Measurements from ENCODE around the gene DIP2B. TPM values are rescaled to one million over a fixed set of nuclear protein-coding genes. Genes with fewer than 3 reads are reported as not detected.
"Not testable (repeated sequence)": the region's sequence is repeated elsewhere in the genome, so short reads cannot be mapped to it uniquely, and the experiment has no call there.

The DIP2B gene
- polyA plus RNA-seq, 10 donors, result 14.4 to 26.2 (median 18.3) TPM

GRCh38 chr12:50550530-50551223, 45.9 kb downstream of the DIP2B start:
- peak in 1 of 3 donors; percentile 23 for DNase-seq

DNA sequence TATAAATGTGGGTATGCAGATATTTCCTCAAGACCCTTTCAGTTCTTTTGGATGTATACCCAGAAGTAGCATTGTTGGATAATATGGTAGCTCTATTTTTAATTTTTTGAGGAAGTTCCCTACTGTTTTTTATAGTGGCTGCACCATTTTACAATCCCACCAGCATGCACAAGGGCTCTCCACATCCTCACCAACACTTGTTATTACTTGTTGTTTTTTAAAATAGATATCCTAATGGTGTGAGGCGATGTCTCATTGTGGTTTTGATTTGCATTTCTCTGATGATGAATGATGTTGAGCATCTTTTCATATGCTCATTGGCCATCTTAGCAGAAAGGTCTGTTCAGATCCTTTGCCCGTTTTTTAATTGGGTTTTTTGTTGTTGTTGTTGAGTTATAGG, 47.1 kb downstream of the DIP2B start:
- no peak for DNase-seq

DNA sequence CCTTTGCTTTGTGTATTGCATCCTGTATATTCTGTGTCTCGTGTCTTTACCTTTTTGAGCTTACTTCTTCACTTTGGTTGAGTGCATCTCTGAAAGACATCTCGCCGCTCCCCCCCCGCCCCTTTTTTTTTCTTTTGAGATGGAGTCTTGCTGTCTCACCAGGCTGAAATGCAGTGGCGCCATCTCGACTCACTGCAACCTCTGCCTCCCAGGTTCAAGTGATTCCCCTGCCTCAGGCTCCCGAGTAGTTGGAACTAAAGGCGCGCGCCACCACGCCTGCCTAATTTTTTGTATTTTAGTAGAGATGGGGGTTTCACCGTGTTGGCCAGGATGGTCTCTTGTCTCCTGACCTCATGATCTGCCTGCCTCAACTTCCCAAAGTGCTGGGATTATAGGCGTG, 49.9 kb downstream of the DIP2B start:
- DNase-seq, result no peak

DNA sequence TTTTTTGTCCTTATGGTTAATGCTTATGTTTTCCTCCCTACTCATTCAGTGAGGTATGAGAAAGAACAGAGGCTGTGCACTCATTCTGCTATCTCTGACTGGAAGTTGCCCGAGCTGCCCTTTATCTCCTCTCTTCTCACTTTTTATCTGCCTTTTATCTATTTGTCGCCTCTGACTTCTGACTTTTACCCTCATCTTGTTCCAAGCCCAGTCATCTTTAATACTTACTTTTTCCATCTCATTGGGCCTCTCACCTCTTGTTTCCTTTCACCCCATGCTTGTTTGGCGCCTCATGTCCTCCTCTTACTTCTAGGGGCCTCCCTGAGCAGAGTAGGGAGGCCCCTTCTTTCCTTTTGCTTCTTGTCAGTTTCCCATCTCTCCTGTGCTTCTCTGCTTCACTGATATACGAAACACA, 50.7 kb downstream of the DIP2B start:
- DNase-seq, result no peak

DNA sequence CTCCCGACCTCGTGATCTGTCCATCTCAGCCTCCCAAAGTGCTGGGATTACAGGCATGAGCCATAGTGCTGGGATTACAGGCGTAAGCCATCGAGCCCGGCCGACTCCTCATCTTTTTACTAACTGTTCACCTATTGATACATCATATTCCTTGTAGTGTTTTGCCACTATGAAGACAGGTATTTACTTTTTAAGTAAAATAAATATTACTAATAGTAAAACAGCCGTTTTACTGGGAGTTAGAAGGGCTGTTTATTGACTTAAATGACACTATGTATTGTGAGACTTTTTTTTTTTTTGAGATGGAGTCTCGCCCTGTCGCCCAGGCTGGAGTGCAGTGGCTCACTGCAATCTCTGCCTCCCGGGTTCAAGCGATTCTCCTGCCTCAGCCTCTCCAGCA, 51.5 kb downstream of the DIP2B start:
- no peak for DNase-seq

- DNase-seq, result not testable (repeated sequence)
Observed at GRCh38 chr12:50556796-50557195, 52.0 kb downstream of the DIP2B start.

DNA sequence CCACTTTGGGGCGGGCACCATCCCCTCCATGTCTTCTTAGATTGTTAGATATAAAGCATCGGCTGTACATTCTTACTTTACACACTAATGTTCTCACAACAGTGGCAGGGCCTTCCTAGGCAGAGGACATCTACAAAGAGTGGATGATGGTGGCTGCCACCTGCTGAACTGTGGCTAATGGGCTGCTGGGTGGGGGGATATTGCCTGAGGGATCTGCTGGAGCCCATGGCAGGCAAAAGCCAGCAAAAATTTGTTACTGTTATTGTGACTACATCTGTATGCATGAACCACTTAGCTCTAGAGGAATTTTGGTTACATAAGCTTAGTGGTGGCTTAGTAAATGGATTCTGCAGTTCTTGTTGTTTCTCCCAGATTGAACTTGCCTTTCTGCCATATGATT, 52.6 kb downstream of the DIP2B start:
- no peak for DNase-seq

DNA sequence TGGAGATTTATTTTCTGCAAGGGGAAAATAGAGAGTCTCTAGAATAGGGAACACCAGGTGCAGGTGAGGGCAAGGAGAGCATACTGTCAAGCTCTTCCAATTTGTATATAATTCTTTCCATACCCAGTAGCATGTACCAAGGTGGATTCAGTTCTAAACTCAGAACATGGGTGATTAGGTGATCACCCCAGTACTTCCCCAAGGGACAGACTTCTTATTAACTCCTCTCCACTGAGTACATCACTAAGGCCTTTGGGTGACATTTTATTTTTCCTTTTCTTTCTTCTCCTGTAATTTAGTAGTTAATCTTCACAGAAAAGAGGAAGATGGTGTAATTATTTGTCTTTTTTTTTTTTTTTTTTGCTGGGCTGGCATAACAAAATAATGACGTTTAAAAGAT, 54.2 kb downstream of the DIP2B start:
- no peak for DNase-seq

DNA sequence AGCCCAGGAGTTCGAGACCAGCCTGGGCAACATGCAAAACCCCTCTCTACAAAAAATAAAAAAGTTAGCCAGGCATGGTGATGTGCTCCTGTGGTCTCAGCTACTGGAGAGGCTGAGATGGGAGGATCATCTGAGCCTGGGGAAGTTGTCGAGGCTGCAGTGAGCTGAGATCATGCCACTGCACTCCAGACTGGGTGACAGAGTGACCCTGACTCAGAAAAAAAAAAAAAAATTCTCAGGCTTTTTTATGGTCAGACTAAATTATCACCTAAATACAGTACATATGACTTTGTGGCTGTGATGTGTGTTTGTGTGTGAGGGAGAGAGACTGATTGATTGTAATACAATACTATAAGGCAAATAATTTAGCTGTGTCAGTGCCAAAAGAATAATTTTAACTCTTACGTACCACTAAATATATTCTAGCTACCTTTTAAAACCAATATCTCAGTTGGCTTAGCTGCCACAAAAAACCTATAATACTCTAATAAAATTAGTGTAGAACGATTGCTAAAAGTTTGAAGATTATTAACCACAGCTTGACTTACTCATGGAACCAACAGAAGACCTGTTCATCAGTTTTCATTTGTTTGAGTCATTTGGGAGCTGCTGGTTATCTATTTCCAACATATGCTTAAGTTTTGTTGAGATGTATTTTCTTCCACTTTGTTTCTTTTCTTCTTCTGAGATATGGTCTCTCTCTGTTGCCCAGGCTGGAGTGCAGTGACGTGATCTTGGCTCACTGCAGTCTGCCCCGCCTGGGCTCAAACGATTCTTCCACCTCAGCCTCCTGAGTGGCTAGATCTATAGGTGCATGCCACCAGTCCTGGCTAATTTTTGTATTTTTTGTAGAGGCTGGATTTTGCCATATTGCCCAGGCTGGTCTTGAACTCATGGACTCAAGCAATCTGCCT, 58.0 kb downstream of the DIP2B start:
- DNase-seq, result no peak

DNA sequence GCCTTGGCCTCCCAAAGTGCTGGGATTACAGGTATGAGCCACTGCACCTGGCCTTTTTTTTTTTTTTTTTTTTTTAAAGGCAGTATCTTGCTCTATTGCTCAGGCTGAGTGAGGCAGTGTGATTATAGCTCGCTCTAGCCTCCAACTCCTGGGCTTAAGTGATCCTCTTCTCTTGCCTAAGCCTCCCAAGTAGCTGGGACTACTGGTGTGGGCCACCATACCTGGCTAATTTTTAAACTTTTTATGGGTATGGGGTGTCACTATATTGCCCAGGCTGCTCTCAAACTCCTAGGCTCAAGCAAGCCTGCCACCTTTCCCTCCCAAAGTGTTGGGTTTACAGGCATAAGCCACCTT, 58.6 kb downstream of the DIP2B start:
- no peak for DNase-seq

DNA sequence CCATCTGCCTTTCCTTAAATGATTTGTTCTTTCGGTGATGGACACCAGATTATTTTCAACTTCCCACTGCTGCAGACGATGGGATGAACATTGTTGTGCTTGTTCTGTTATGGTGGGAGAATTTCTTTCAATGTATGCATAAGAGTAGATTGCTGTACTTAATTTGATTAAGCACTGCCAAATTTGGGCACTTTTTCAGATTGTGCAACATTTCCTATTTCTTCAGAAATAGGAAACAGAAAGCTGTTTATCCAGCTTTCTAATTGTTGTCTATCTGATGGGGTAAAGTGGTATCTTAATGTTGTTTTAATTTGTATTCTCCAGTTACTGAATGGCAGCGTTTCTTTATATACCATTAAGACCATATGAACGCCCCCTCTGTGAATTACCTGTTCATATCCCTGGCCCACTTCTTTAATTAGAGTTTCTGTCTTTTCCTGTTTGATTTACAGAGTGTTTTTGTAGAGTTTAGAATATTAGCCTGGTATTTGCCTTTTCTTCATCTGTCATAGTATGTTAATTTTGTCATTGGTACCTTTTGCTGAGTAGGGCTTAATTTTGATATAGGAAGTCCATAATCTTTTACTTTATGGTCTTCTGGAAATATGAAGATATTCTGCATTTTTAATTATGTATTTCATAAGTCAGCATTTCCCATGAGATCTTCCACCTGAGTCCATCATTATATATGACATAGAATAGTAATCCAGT, 59.6 kb downstream of the DIP2B start:
- DNase-seq, result no peak

DNA sequence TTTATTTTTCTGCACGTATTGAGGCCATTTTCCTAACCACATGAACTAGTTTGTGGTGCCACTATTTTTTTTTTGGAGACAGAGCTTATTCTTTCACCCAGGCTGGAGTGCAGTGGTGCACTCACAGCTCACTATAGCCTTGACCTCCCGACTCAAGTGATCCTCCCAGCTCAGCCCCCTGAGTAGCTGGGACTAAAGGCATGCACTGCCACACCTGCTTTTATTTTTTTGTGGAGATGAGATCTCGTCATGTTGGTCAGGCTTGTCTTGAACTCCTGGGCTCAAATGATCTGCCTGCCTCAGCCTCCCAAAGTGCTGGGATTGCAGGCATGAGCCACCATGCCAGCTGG, 60.1 kb downstream of the DIP2B start:
- no peak for DNase-seq

GRCh38 chr12:50566066-50566465, 61.3 kb downstream of the DIP2B start:
- DNase-seq, result no peak

DNA sequence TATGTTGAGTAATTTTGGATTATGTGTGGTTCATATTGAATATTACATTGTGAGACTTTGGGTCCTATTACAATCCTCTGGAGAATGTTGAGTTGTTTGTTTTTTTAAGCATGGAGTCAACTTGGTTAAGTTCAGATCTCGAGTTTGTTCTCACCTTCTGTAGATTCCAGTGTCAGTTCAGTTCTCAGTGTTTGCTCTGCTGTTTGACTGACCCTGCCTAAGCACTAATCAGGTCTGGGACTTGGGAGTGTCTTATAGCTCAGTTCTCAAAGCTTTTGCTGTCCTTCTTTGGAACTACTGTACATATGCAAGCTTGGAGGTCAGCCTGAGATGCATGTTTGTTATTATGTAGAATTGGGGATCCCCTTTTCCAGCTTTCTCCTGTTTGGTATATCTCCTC, 63.1 kb downstream of the DIP2B start:
- peak in 1 of 3 donors; percentile 55 for DNase-seq

DNA sequence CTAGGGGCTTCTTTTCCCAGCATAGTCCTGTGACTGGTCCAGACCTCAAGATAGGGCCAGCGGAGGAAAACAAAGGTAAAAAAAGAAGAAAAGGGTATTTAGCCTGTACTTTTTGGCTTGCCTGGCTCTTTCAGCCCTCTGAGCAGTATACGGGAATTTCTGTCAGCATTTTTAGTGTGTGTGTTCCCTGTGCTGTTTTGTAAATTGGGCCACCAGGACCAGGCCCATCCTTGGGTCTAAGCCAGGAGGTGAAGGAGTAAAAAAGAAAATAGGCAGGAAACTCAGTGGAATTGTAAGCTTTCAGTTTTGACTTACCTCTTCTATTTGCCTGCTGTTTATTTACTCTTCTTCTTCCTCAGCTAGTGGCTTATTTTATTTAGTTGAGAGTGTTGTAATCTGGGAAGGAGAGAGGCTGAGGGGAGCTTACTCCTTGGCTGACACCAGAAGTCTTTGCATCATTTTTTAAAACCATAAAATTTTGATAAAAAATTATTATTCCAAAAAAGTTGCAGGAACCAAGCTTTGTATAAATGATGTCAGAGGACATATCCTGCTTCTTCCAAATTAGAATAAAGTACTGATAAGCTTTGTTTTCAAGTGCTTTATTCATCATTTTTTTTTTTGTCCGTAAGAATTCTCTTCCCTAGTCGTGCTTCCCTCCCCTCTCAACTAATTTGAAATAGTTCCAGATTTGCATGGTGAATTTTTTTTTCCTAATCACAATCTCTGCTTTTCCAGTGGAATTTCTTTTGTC, 63.7 kb downstream of the DIP2B start:
- peak in 2 of 3 donors; percentile 27 to 65 for DNase-seq

GRCh38 chr12:50569321-50569720, 64.5 kb downstream of the DIP2B start:
- peak in 1 of 3 donors; percentile 23 for DNase-seq

DNA sequence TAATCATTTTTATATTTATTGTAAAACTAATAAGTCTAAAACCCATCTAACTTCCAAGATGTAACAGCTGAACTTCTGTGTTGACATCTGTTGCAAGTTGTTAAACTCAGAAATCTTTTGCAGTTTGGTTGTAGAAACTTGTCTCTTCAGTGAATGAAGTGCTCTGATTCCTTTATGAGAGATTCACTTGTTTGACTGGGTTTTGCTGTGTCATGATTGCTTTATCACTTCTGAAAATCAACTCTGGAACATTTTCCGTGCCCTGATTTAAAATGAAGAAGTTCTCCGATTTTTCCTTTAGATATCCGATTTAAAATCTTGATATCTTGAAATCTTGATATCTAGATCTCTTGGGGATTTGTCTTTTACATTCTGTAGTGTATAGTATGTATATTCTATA, 65.1 kb downstream of the DIP2B start:
- DNase-seq, result no peak

GRCh38 chr12:50571786-50572185, 67.0 kb downstream of the DIP2B start:
- DNase-seq, result peak in 2 of 3 donors; percentile 20 to 75

DNA sequence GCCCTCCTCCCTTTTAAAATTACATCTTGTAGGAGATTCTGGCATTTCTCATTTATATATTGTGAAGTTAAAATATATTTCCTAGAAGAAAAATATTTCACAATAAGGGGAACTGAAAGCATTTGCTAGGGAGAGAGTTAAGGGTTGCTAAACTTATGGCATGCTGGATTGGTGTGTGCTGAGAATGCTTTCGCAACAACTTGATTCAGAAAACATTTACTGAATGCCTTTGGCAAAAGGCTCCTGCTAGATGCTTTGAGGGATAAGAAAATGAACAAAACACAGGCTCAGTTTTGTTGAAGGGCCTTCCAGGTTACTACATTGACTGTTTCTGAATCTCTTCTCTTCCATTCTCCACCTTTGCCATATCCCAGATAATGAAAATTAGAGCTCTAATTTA, 67.5 kb downstream of the DIP2B start:
- DNase-seq, result peak; percentile 73 to 86 (median 73)

DNA sequence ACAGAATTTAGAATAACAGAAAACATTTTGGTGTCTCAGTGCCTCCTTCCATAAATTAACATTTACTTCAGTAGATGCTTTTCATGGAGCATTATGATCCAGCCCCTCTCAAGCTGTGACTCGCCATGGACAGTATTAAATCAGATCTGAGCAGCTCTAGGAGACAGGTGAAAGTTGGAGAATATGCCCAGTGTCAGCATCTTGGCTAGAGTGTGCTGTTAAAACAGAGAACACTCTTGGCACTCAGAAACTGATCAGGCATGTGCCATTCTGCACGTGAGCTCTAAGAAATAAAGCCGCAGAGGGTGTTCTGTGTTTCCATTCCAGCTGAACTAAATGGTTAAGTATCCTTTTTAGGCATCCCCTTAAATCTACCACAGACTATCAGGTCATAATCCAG, 68.0 kb downstream of the DIP2B start:
- no peak for DNase-seq

DNA sequence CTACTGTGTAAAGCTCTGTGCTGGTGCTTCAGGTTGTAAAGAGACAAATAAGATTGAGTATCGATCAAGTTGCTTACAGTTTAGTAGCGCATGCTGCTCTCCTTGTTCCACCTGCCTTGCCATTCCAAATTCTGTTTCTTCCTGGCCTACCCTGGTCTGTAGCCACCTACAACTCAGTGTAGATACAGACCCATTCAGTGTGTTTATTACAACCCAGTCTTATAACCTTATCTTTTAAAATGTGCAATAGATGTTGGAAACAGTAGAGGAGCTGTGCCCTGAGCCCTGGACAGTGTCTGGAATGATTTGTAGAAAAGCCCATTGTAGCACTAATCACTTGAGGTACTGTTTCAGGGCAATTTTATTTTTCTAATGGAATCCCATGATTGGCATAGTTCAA, 68.5 kb downstream of the DIP2B start:
- DNase-seq, result no peak

All from muscle of back (tissue), 11 donors.